Measurements from ENCODE around the gene PEX5L.

PEX5L gene

GRCh38 chr3:179956416-179956830 lies 80.3 kb downstream of the PEX5L start:
- DNase-seq (ENCODE audit: low spot score): no peak

- DNase-seq (ENCODE audit: low spot score): no peak
Measured at GRCh38 chr3:179955809-179956208, 80.9 kb downstream of the PEX5L start.

GRCh38 chr3:179955286-179955685 lies 81.5 kb downstream of the PEX5L start:
- no peak for DNase-seq (ENCODE audit: low spot score)

GRCh38 chr3:179953993-179954870 lies 82.5 kb downstream of the PEX5L start:
- no peak for DNase-seq (ENCODE audit: low spot score)

GRCh38 chr3:179950840-179951239 lies 85.9 kb downstream of the PEX5L start:
- DNase-seq (ENCODE audit: low spot score): no peak

- no peak for DNase-seq (ENCODE audit: low spot score)
Measured at GRCh38 chr3:179949869-179950268, 86.9 kb downstream of the PEX5L start.

- no peak for DNase-seq (ENCODE audit: low spot score)
Measured at GRCh38 chr3:179949412-179949811, 87.3 kb downstream of the PEX5L start.

GRCh38 chr3:179948740-179949139 lies 88.0 kb downstream of the PEX5L start:
- no peak for DNase-seq (ENCODE audit: low spot score)

GRCh38 chr3:179945569-179945968 lies 91.2 kb downstream of the PEX5L start:
- no peak for DNase-seq (ENCODE audit: low spot score)

GRCh38 chr3:179943117-179943880 lies 93.4 kb downstream of the PEX5L start:
- DNase-seq (ENCODE audit: low spot score): no peak

GRCh38 chr3:179942553-179943075 lies 94.1 kb downstream of the PEX5L start:
- DNase-seq (ENCODE audit: low spot score): no peak

GRCh38 chr3:179935710-179936109 lies 101.0 kb downstream of the PEX5L start:
- no peak for DNase-seq (ENCODE audit: low spot score)

- DNase-seq (ENCODE audit: low spot score): no peak
Measured at GRCh38 chr3:179933914-179934313, 102.8 kb downstream of the PEX5L start.

GRCh38 chr3:179933080-179933479 lies 103.7 kb downstream of the PEX5L start:
- DNase-seq (ENCODE audit: low spot score): no peak

- no peak for DNase-seq (ENCODE audit: low spot score)
Measured at GRCh38 chr3:179932674-179933073, 104.1 kb downstream of the PEX5L start.

GRCh38 chr3:179929091-179929529 lies 107.6 kb downstream of the PEX5L start:
- DNase-seq (ENCODE audit: low spot score): peak; percentile 74

- no peak for DNase-seq (ENCODE audit: low spot score)
Measured at GRCh38 chr3:179927191-179927590, 109.5 kb downstream of the PEX5L start.

- DNase-seq (ENCODE audit: low spot score): no peak
Measured at GRCh38 chr3:179921951-179922350, 114.8 kb downstream of the PEX5L start.

- no peak for DNase-seq (ENCODE audit: low spot score)
Measured at GRCh38 chr3:179921500-179921899, 115.2 kb downstream of the PEX5L start.

- no peak for DNase-seq (ENCODE audit: low spot score)
Measured at GRCh38 chr3:179907784-179908482, 128.8 kb downstream of the PEX5L start.

GRCh38 chr3:179902061-179902460 lies 134.7 kb downstream of the PEX5L start:
- DNase-seq (ENCODE audit: low spot score): no peak

GRCh38 chr3:179898024-179898423 lies 138.7 kb downstream of the PEX5L start:
- peak; percentile 63 for DNase-seq (ENCODE audit: low spot score)
